NCI-H345 (cell line): ENCODE results near the gene WIZ.
A peak's percentile ranks its signal among the peaks of the same experiment; 100 is the strongest.

Experiments used
- DNase-seq: peaks from one replicate; lab custom pipeline; 2025; lab: John Stamatoyannopoulos, UW

WIZ gene

DNA sequence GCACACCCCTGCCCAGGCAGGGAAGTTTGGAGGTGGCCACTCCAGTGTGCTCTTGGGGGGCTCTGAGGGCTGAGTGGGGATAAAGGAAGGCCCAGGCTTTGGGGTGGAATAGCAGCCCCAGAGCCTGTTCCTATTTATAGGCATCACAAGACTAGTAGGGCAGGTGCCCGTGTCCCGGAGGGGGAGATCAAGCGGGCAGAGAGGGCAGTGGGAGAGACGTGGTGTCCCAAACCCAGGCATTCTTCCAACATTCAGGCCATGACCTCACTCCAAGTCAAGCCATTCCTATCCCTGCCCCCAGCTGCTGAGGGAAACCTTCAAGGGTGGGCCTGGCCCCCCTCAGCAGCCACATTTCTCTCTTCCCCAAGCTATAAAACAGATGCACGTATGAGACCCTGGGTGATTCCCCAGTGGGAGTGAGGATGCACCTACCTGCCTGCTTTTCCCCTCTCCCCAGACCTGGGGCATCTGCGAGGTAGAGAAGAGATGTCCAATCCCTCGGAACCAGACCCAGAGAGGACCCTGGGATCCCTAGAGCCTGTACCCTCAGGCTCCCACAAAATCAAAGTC is 3.9 kb downstream of the WIZ start:
- DNase-seq: no peak

DNA sequence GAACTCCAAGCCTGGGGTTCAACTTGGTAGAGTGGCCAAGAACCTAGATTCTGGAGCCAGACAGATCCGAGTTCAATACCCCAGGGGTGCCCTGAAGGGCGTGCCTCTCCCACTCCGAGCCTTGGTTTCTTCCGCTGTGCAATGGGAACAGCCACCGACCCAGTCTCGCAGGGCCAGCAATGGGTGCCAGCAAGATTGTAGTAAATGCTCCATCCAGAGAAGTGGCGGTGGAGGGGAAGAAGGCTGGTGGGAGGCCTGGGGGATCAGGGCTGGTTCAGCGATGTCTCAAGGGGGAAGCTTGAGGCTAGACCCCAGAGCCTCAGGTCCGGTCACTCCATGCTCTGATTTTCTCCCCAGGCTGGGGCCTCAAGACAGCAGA is 4.5 kb downstream of the WIZ start:
- no peak for DNase-seq

DNA sequence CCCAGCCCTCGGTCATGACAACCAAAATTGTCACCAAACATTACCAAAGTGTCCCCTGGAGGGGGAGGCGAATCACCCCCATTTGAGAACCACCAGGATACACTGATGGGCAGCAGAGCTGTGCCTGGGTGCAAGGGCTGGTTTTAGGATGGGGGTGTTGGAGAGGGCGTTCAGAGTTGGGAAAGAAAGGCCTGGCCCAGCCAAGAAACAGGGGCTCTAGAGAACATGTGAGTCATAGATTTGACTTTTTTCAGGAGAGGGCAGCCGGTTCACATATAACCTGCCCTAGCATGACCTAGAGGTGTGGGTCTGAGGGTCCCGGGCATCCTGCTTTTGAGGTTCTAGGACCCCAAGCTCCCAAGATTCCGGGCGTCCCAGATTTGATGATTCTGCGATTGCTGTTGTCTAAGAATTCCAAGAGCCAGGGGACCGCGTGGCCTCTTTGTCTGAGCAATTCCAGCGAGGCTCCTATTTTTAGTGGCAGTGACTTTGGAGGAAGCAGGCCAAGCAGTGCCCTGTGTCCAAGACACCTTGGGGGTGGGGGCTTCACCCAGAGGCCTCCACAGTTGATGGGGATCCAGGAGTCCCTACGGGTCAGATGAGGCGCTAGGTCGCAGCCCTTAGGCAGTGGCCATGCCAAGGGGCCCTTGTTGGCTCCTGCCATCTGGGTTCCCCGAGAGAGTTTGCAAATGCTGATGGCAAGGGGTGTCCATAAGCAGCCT is 5.1 kb downstream of the WIZ start:
- no peak for DNase-seq

DNA sequence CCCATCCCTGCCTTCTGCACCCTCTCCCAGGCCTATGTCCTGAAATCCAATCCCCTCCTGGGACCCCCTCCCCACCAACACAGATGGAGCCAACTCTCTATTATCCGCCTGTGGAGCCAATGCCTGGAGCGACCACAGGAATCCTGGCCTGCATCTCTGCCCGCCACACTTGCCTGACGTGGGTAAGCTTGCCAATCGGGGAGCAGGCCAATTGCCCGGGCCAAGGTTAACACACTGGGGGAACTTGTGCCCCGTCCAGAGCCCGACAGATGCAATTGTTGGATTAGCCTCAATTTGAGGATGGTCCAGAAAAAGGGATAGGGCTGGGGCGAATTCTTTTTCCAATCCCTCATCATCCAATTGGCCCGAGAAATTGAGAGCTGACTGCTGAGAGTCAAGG is 5.9 kb downstream of the WIZ start:
- DNase-seq: no peak

DNA sequence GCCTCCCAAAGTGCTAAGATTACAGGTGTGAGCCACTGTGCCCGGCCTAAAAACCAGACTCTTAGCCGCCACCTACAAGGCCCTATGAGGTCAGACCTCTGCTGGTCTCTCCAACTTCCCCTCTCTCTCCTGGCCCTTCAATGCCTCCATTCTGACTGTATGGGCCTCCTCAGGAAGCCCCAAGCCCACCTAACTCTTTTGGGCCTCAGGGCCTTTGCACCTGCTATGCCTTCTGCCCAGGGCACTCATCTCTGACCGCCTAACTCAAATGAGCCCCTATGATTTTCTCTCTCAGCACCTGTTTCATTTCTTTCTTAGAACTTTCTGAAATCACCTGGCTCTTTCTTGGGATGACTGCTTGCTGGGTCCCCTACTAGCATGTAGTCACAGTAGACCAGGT is 6.4 kb downstream of the WIZ start:
- no peak for DNase-seq

DNA sequence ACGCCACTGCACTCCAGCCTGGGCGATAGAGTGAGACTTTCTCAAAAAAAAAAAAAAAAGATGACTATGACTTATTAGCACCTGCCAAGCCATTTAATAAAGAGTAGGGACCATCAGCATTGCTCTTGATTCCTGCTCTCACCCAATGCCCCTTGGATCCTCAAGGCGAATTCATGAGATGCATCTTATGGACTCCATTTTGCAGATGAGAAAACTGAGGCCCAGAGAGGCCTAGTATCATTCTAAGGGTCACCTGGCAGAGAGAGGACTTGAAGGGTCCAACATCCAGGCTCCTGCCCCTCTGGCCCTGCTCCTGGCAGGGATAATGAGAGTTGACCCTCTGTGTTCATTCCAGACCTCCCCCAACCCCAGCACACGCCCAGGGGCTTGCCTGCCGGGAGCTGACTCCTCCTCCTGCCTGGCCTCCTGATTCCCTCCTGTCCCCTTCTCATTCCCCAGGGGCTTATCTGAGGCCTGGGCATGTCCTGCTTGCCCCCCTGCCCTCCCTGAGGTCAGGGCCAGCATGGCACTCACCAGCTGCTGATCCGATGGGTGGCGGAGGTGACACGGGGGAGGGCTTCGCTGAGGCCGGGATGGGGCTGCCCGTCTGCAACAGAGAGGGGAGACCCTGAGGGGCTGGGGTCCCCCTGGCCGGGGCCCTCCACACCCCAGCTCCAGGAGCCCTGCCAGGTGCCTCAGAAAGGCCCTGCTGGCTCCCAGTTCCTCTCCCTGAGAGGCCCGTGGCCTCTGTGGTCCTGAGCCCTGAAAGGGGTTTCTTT is 7.4 kb downstream of the WIZ start:
- DNase-seq: no peak

DNA sequence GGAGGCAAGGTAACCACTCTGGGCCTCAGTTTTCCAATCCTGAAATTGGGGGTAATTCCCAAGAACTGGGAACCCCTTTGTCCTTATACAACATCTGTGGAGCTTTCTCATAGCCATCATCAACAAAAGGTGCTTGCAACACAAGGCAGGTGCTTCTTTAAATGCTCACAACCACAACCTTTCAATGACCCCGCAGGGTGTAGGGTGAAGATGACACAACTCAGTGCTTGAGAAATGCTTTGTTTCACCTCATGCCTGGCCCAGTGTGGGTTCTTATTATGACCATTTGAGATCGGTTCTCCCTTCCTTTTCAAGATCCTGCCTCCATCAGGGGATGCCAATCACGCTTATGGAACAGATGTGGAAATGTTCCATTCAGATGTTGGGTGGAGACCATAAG is 8.4 kb downstream of the WIZ start:
- DNase-seq: no peak

DNA sequence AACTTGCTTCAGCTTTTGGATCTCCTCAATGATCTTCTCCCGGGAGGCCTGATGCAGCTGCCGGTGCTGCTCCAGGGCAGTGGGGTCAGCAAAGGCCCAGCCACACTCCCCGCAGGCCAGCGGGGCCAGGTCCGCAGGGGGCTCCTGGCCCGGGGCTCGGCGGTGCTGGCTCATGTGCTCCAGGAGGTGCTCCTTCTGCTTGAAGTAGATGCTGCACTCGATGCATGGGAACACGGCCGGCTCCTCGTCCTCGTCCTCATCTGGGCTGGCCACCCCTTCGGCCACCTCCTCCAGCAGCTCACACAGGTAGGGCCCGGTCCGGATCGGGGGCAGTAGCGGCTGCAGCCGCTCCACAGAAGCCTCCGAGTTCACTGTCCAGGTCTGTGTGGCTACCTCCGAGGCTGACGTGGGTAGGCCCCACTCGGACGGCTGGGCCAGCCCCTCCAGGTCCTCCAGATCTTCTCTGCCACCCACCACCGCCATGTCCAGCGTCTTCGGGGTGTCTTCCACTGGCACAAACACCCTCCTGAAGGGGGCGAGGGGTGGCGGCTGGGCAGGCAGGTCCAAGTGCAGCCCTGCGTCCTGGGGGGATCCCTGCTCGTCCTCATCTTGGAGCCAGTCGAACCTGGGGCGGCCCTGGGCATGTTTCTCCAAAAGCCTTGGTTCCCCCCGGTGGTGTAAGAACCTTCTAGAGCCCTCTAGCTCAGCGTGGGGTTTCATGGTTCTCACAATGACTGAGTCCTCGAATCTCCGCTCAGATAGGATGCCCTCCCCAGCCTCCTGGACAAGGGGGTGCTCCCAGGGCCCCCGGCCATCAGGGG is 9.7 kb downstream of the WIZ start:
- DNase-seq: no peak

DNA sequence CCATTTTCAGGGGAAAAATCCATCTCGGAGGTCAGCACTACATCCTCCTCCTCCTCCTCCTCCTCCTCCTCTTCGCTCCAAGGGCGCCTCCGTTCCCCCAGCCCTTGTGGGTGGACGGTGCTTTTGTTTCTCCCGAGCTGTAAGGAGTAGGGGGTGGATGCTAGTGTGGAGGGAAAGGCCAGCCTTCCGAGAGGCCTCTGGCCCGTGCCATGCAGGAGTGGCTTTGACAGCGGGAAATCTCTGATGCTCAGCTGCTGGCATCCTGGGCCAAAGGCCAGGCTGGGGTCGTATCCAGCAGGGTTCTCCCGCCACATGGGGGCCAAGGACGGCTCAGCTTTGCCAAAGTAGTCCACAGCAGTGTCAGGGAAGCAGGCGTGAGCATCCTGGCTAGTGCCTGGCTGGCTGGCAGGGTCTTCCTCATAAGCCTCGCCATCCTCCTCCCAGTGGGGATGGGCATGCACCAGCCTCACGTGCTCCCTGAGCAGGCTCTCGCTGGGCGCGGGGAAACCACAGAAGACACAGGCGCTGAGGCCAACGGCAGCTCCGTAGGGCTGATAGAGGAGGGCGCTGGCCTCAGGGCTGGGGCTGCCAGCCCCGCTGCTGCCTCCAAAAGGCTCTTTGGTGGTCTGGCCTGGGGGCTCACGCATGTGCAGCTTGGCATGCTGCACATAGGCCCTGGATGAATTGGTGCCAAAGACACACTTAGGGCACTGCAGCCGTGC is 10.5 kb downstream of the WIZ start:
- no peak for DNase-seq

DNA sequence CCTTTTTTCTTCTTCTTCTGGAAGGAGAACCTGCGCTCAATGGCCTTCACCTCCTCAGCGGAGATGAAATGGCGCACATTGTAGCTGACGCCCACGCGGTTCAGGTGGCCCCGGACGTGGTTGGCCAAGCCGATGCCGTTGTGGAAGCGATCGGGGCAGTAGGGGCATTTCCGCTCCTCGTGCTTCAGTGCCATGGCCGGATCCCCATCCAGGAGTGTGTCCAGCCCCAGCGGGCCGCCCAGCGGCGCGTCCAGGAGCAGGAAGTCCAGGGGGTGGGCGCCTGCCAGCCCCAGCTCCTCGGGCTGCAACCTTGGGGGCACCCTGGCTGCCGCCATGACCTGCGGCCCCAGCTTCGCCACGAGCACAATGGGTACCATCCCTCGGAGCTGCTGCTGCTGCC is 11.2 kb downstream of the WIZ start:
- no peak for DNase-seq

DNA sequence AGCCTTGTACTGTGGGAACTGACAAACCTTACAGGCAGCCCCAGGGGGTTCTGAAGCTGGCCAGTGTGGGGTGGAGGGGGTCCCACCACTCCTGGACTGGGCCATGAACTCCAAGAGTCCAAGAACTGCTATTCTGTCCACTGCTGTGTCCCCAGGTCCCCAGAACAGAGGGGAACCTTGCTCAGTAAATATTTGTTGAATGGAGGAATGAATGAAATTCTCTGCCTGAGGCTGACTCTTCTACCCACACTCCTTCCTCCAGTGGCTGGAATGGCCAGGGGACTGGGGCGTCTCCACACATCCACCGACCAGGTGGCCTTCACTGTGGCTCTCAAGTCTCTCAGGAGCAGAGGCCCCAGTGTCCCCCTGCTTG is 11.6 kb downstream of the WIZ start:
- no peak for DNase-seq

DNA sequence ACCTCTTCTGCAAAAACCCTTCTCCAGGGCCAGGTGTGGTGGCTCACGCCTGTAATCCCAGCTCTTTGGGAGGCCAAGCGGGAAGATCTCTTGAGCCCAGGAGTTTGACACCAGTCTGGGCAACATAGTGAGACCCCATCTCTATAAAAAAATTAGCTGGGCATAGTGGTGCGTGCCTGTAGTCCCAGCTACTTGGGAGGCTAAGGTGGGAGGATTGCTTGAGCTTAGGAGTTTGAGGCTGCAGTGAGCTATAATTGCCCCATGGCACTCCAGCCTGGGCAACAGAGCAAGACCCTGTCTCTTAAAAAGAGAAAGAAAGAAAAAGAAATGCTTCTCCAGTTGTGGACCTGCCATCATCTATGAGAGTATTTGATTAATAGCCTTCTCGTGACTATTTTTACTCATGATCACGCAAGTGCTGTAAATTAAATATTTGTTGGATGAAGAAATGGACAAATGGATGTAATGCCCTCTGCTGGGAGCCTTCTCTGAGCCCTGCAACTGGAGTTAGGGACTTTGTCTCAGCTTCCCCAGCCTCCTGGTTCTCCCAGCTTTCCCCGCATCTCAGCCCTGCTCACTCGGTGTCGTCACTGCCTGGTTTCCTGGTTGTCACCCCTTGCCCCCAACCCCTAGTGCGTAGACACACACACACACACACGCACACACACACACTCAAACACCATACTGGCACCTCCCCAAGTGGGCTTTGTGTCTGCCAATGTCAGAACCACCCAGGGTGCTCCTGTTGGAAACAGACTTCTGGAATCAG is 12.2 kb downstream of the WIZ start:
- DNase-seq: no peak

DNA sequence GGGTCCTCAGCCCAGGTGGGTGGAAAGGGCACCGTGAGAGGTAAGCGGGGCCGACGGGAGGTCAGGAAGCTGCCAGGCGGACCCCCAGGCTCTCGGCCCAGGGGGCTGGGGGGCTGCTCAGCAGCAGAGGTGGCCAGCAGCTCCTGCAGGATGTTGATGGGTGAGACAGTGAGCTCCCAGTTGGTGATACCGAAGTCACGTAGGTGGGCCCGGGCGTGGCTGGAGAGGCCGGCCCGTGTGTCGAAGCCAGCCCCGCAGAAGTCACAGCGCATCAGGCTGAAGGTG is 13.0 kb downstream of the WIZ start:
- no peak for DNase-seq

DNA sequence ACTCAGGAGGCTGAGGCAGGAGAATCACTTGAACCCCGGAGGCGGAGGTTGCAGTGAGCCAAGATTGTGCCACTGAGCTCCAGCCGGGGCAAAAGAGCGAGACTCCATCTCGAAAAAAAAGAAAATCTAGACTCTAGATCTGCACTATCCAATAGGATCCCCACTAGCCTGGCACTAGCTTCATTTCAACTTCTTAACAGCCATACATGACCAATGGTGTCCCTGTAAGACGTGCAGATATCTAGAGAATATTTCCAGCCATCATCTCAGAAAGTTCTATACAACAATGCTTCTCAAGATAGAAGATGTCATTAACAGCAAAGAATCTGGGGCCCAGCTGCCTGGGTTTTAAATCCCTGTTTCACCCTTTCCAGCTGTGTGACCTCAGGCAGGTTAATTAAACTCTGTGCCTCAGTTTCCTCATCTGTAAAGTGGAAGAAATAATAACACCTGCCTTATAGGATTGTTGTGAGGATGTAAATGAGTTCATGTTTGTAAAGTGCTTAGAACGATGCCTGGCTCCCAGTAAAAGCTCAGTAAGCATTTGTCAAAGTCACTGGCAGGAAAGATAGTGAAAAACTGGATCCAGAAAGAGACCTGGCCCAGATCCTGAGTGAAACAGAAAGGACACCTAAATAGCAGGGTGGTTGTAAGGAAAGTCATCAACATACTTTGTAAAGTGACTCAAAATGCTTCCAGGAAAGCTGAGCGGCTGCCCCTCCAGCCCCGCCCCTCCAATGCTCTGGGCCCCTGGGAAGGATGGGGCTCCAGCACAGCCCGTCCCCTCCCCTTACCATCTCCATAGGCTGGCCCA is 13.5 kb downstream of the WIZ start:
- DNase-seq: no peak

DNA sequence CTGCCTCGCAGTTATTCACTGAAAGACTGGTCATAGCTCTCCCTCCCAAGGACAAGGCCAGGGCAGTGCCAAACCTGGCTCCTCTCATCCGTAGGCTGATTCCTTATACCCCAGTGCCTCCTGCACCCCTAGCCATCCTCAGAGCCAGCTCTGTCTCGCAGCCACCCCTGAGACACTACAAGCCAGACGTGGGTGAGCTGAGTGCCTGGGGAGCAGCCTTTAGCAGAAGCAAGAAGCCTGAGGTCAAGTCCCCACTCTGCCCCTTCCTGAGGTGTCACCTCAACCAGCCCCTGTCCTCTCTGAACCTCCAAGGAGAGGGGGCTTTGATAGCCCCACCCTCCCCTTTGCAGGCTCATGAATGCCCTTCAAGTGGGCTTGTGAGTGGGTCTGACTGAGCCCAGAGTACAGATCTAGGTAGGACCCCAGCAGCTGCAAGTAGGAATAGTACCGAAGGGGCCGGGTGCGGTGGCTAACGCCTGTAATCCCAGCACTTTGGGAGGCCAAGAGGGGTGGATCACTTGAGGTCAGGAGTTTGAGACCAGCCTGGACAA is 16.2 kb downstream of the WIZ start:
- no peak for DNase-seq

DNA sequence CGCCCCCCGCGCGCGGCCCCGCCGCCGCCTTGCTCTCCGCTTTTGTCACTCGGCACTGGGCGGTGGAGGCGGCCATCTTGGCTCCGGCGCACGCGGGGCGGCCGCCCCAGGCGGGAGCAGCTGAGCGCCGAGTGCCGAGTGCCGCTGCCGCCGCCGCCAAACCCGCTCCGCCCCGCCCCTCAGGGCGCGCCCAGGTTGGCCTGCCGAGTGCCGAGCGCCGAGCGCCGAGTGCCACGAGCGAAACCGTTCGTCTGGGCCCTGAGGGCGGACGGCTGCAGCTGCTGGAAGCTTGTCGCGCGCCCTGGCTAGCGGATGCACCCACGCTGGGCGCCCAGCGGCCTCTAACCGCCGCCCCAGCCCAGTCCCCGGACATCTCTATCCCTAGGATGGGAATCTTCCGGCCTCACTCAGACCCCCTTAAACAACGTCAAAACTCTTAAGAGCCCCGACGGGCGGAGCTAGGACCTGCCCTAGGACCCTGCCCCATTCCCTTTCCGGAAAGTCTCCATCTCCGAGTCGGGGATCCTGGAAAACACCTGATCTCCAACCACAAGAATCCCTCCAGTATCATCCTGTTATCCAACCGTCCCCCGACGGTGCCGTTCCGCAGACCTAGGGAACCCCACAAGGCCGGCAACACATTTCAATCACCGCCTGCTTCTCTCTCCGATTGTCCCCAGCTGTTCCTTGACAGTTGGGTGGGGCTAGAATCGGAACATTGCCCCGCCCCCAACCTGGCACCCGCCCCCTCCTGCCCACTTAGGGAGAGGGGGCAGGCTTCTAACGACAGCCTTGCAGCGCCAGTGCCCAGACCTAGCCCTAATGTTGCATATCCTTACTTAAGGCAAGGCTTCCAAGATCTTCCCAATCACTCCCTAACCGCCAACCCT is 16.9 kb downstream of the WIZ start:
- peak; percentile 91 for DNase-seq

DNA sequence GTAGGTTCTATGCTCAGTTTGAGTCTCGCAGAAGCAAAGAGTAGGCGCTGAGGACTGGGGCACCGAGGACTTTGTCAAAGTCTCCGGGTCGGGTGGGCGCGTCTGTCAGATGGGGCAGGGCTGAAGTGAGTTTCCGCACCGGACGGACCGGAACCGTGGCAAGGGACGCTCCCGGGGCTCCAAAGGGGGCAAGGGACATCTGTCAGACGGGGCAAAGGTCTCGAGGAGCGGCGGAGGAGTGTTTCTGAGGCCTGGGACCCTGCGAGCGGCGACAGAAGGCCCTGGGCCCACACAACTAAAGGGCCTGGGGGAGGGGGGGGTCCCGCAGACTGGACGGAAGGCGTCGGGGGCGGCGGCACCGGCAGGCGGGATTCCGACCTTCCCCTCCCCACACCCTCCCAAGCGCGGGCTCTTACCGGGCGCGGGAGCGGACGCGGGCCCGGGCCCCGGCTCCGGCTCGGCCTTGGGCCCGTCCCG is 17.7 kb downstream of the WIZ start:
- DNase-seq: no peak

DNA sequence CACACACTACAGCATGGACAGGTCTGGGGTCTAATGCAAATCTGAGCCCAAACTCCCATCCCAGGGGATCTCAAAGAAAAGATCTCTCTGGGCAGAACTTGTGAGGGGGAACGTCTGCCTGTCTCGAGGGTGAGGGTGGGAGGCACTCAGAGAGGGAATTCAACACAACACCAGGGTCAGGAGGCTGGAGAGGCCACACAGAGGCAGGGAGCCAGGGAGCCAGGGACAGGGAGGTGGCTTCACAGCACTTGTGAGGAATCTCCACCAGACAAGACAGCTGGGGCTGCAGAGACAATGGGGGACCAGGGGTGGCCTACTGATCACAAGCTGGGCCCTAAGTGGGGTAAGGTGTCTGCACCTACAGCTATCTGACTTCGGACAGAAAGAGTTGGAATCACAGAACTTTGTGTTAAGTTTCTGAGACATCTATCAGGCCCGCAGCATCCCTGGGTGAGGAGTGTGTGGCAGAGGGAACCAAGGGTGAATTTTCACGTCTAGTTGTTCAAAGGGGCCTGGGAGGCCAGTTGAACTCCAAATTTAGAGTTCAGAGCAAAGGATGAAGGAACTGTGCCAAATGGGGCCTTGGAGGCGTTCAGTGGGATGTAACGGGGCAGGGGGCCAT is 18.2 kb downstream of the WIZ start:
- no peak for DNase-seq
